ENCODE results near the gene SLCO3A1. TPM values are rescaled to one million over a fixed set of nuclear protein-coding genes. Genes with fewer than 3 reads are reported as not detected.

The SLCO3A1 gene
- total and polyA plus RNA-seq, 12 donors, result 1.8 to 26.6 (median 17.2) TPM

DNA sequence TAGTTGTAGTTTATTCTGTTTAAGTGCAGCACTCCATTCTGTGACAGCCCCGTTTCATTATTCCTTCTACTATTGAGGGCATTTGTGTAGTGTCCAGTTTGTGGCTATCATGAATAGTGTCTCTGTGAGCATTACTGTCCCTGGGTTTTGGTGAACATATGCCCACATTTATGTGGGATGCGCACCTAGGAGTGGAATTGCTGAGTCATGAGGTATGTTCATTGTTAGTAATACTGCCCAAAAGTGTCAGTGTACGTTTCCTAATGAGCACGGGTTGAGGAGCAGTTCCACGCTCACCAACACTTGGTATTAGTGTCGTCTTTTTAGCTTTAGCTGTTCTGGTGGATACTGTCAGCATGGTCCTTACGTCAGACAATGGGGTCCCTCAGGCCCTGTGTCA lies 131.8 kb downstream of the SLCO3A1 start:
- Histone ChIP-seq H3K4me1 (replicated peaks in 1 of 2) (peaks cover 0 to 7% of the 10 kb centered on the region in 2 donors), H3K36me3 (replicated peaks in 1 of 2) (no peaks in the 10 kb centered on the region), H3K9me3 (replicated peaks in 1 of 3) (no peaks in the 10 kb centered on the region), H3K27ac (no peak overlapping the region), H3K4me3 (no peak overlapping the region), H3K27me3 (no peaks in the 10 kb centered on the region)
- 94 to 95% (median 95%) methylated on average over 7 of the region's 7 CpGs for WGBS, 4 donors
- TF ChIP-seq POLR2A (IDR thresholded peaks at IDR 0.05), result no peak
- TF ChIP-seq, protein P1, sequence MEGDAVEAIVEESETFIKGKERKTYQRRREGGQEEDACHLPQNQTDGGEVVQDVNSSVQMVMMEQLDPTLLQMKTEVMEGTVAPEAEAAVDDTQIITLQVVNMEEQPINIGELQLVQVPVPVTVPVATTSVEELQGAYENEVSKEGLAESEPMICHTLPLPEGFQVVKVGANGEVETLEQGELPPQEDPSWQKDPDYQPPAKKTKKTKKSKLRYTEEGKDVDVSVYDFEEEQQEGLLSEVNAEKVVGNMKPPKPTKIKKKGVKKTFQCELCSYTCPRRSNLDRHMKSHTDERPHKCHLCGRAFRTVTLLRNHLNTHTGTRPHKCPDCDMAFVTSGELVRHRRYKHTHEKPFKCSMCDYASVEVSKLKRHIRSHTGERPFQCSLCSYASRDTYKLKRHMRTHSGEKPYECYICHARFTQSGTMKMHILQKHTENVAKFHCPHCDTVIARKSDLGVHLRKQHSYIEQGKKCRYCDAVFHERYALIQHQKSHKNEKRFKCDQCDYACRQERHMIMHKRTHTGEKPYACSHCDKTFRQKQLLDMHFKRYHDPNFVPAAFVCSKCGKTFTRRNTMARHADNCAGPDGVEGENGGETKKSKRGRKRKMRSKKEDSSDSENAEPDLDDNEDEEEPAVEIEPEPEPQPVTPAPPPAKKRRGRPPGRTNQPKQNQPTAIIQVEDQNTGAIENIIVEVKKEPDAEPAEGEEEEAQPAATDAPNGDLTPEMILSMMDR (IDR thresholded peaks at IDR 0.05), result no peak
- intact Hi-C loops (cut with DNase I), result no loop called here
- DNase-seq, result no peak

DNA sequence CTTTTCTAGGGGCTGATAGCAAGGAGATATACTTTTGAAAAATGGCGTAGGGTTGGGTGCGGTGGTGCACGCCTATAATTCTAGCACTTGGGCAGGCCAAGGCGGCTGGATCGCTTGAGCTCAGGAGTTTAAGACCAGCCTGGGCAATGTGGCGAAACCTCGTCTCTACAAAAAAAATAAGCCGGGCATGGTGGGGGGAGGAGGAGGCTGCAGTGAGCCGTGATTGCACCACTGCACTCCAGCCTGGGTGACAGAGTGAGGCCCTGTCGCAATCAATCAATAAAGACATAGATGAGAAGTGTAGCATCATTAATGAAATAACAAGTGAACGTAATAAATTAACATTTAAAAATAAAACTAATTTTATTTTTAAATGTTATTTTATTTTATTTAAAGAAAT lies 134.6 kb downstream of the SLCO3A1 start:
- H3K36me3 ChIP-seq (replicated peaks in 1 of 2), result no peaks in the 10 kb centered on the region
- no peak overlapping the region for H3K27ac ChIP-seq
- no peak for TF ChIP-seq POLR2A (IDR thresholded peaks at IDR 0.05)
- TF ChIP-seq, protein P1 (IDR thresholded peaks at IDR 0.05), result no peak
- H3K4me1 ChIP-seq (replicated peaks in 1 of 2), result peaks cover 4 to 19% of the 10 kb centered on the region in 2 donors
- intact Hi-C loops (cut with DNase I), result no loop called here
- no peak for DNase-seq
- H3K4me3 ChIP-seq, result no peak overlapping the region
- WGBS, 4 donors, result 85 to 91% (median 87%) methylated on average over 11 of the region's 11 CpGs
- no peaks in the 10 kb centered on the region for H3K9me3 ChIP-seq (replicated peaks in 1 of 3)
- H3K27me3 ChIP-seq, result no peaks in the 10 kb centered on the region

DNA sequence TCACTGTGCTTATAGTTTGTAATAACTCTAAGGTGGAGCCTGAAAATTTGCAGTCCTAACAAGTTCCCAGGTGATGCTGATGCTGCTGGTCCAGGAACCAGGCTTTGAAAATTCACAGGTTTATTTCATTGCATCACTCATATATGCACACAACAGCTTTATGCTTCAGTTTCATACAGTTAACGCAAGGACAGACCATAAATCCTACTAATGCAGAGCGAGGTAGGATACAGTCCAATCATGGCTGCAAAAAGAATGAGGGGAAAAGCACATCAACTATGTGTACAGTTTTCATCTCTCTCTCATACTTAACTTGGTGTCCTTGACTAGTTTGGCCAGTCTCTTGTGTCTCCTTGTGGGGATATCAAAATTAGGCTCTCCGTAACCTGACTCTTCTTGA lies 135.1 kb downstream of the SLCO3A1 start:
- Histone ChIP-seq H3K4me3 (no peak overlapping the region), H3K9me3 (replicated peaks in 1 of 3) (no peaks in the 10 kb centered on the region), H3K36me3 (replicated peaks in 1 of 2) (no peaks in the 10 kb centered on the region), H3K27ac (no peak overlapping the region), H3K4me1 (replicated peaks in 1 of 2) (peaks cover 4 to 19% of the 10 kb centered on the region in 2 donors), H3K27me3 (no peaks in the 10 kb centered on the region)
- TF ChIP-seq, protein P1 (IDR thresholded peaks at IDR 0.05), result no peak
- TF ChIP-seq POLR2A (IDR thresholded peaks at IDR 0.05), result no peak
- DNase-seq, result no peak
- intact Hi-C loops (cut with DNase I), result no loop called here
- WGBS, 4 donors, result 87 to 97% (median 93%) methylated on average over 3 of the region's 3 CpGs

DNA sequence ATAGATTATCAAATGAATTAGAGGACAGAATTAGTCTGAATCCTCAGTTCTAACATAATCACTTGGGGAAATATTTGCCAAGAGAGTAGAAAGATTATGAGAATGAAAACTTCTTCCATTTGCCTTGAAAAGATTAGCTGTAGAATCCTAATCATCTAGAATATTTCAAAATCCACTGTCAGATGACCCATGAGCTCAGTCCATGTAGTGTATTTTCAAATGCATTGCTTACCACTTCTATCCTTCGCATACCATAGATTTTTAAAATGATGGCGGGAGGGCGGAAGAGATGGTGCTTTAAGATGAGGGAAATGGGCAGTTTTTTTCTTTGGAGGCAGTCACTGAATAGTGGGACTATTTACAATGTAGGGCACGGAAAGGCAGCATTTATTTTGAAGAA lies 136.3 kb downstream of the SLCO3A1 start:
- Histone ChIP-seq H3K27ac (no peak overlapping the region), H3K9me3 (replicated peaks in 1 of 3) (no peaks in the 10 kb centered on the region), H3K27me3 (no peaks in the 10 kb centered on the region), H3K36me3 (replicated peaks in 1 of 2) (no peaks in the 10 kb centered on the region), H3K4me1 (replicated peaks in 1 of 2) (peaks cover 4 to 13% of the 10 kb centered on the region in 2 donors), H3K4me3 (no peak overlapping the region)
- intact Hi-C loops (cut with DNase I), result no loop called here
- WGBS, 4 donors, result 91 to 93% (median 93%) methylated on average over 4 of the region's 4 CpGs
- no peak for DNase-seq
- TF ChIP-seq, protein P1 (IDR thresholded peaks at IDR 0.05), result no peak
- no peak for TF ChIP-seq POLR2A (IDR thresholded peaks at IDR 0.05)

Data from adrenal gland (tissue), 12 donors.